Measurements from ENCODE around the gene CAMSAP1.

DNA sequence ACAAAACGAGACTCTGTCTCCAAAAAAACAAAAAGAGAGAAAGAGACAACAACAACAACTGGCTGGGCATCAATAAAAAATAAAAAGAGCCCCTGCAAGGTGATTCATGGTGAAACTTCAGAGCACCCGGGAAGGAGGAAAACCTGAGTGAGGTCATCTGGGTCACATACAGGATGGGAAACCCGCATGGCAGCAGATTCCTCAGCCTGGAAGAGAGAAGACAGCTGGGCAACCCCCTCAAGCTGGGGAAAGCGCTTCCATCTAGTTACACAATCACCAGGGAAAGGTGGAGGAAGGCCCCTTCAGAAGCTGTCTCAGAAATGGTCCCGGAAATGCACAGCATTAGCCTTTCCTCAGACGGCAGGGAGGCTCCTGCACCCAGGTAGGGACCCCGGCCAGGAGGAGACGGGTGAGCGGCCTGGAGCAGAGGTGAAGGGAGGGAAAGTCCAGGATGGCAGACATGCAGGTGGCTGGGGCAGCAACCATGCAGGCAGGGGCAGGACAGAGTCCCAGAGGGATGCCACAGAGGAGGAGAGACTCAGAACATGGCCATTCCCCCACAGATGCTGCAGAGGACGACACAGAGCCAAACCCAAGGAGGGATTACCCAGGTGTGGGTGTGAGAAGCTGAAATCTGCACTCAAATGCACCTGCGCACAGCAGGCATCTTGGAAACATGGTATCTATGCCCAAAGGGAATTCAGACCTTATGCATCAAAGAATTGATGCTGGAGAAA, 29.4 kb downstream of the CAMSAP1 start:
- TF ChIP-seq POLR2A (IDR thresholded peaks at IDR 0.05): no peak
- TF ChIP-seq, protein P1, sequence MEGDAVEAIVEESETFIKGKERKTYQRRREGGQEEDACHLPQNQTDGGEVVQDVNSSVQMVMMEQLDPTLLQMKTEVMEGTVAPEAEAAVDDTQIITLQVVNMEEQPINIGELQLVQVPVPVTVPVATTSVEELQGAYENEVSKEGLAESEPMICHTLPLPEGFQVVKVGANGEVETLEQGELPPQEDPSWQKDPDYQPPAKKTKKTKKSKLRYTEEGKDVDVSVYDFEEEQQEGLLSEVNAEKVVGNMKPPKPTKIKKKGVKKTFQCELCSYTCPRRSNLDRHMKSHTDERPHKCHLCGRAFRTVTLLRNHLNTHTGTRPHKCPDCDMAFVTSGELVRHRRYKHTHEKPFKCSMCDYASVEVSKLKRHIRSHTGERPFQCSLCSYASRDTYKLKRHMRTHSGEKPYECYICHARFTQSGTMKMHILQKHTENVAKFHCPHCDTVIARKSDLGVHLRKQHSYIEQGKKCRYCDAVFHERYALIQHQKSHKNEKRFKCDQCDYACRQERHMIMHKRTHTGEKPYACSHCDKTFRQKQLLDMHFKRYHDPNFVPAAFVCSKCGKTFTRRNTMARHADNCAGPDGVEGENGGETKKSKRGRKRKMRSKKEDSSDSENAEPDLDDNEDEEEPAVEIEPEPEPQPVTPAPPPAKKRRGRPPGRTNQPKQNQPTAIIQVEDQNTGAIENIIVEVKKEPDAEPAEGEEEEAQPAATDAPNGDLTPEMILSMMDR (IDR thresholded peaks at IDR 0.05): no peak
